PC-3 (cell line): ENCODE measurements around the gene XIRP1. TPM values are rescaled to one million over a fixed set of nuclear protein-coding genes. Genes with fewer than 3 reads are reported as not detected.

Source experiments
- ATAC-seq: fragments of 200-7000 bp; cut with Tn5 transposase; 2 replicates; pipeline ENCODE4 v1.9.1; 2020; ENCODE audit warnings: mild to moderate bottlenecking, moderate library complexity
- BruUV-seq: library from RNA; stranded (reverse); fragments of 400-500 nt; replicated peaks from 2 replicates; lab custom pipeline; 2021; lab: Mats Ljungman, UMichigan
- CTCF ChIA-PET: fragments of 300-600 bp; sonication (Branson Sonifier 250); formaldehyde crosslinking; loops from one replicate; lab custom pipeline; 2022; ENCODE audit warnings: antibody characterized with exemption; lab: Charles Lee
- POLR2A ChIA-PET: fragments of 300-600 bp; sonication (Branson Sonifier 250); formaldehyde crosslinking; loops from one replicate; lab custom pipeline; 2022; ENCODE audit warnings: antibody characterized with exemption; ENCODE audit not compliant: unreplicated experiment; lab: Charles Lee
- DNase-seq: peaks from one replicate; pipeline ENCODE4 v3.0.0-alpha.2; 2015
- H2AFZ ChIP-seq: fragments of 300-600 bp; sonication (generic); 2 replicates; pipeline ENCODE4 v1.6.0; 2016; ENCODE audit warnings: antibody characterized with exemption, low read length
- H3F3A ChIP-seq: fragments of 300-600 bp; sonication (generic); one replicate; pipeline ENCODE4 v1.6.0; 2017; ENCODE audit warnings: antibody characterized with exemption, low read length, control low read depth, mild to moderate bottlenecking; ENCODE audit not compliant: unreplicated experiment
- H3K27ac ChIP-seq: fragments of 300-600 bp; sonication (generic); 2 replicates; pipeline ENCODE4 v1.5.1; 2016; ENCODE audit warnings: mild to moderate bottlenecking, low read length
- H3K27me3 ChIP-seq: fragments of 300-600 bp; sonication (generic); 2 replicates; pipeline ENCODE4 v1.6.1; 2016; ENCODE audit warnings: low read length, mixed read lengths
- H3K36me3 ChIP-seq: fragments of 300-600 bp; sonication (generic); 2 replicates; pipeline ENCODE4 v1.6.1; 2016; ENCODE audit warnings: low read depth, mixed run types, low read length, mixed read lengths
- H3K4me1 ChIP-seq: fragments of 300-600 bp; sonication (generic); 2 replicates; pipeline ENCODE4 v1.5.1; 2016; ENCODE audit warnings: low read length; ENCODE audit not compliant: insufficient read depth
- H3K4me2 ChIP-seq: fragments of 300-600 bp; sonication (generic); 2 replicates; pipeline ENCODE4 v1.6.0; 2016; ENCODE audit warnings: low read length
- H3K4me3 ChIP-seq: fragments of 300-600 bp; sonication (generic); 2 replicates; pipeline ENCODE4 v1.5.1; 2016; ENCODE audit warnings: mild to moderate bottlenecking, low read length, mixed read lengths
- H3K79me2 ChIP-seq: fragments of 300-600 bp; sonication (generic); 2 replicates; pipeline ENCODE4 v1.6.1; 2017; ENCODE audit warnings: low read length, mixed read lengths
- H3K9ac ChIP-seq: fragments of 300-600 bp; sonication (generic); 2 replicates; pipeline ENCODE4 v1.6.0; 2016; ENCODE audit warnings: mild to moderate bottlenecking, low read length
- H3K9me2 ChIP-seq: fragments of 300-600 bp; sonication (generic); replicated peaks from 2 replicates; pipeline ENCODE4 v1.6.1; 2016; ENCODE audit warnings: mixed run types, low read length, mixed read lengths
- H3K9me3 ChIP-seq: fragments of 300-600 bp; sonication (generic); 2 replicates; pipeline ENCODE4 v1.6.1; 2016; ENCODE audit warnings: low read length, mixed read lengths
- H4K20me1 ChIP-seq: fragments of 300-600 bp; sonication (generic); 2 replicates; pipeline ENCODE4 v1.6.1; 2016; ENCODE audit warnings: low read length, mixed read lengths
- CTCF ChIP-seq: fragments of 300-600 bp; sonication (generic); conservative IDR thresholded peaks from 2 replicates; pipeline ENCODE4 v1.5.1; 2017; ENCODE audit warnings: antibody characterized with exemption, low read depth, mild to moderate bottlenecking, low read length
- EZH2 ChIP-seq: fragments of 300-600 bp; sonication (generic); IDR thresholded peaks from one replicate; pipeline ENCODE4 v1.6.1; 2017; ENCODE audit warnings: antibody characterized with exemption, mild to moderate bottlenecking, low read length; ENCODE audit not compliant: unreplicated experiment
- EZH2phosphoT487 ChIP-seq: fragments of 300-600 bp; sonication (generic); IDR thresholded peaks from 2 replicates; pipeline ENCODE4 v1.6.1; 2018; ENCODE audit warnings: mild to moderate bottlenecking, antibody characterized with exemption, low read length, borderline replicate concordance
- intact Hi-C: fragments of 100-400 bp; cut with micrococcal nuclease; formaldehyde crosslinking; loops from 2 replicates; pipeline ENCODE4 v1.9.0; 2023
- total RNA-seq: library from RNA; depleted of rRNA; stranded (reverse); fragments of >200 nt; gene quantifications from 2 replicates; pipeline ENCODE4 v1.2.3, GENCODE V29; 2014

Gene XIRP1
- total RNA-seq, 1 experiment from 2014 or later, result not detected

DNA sequence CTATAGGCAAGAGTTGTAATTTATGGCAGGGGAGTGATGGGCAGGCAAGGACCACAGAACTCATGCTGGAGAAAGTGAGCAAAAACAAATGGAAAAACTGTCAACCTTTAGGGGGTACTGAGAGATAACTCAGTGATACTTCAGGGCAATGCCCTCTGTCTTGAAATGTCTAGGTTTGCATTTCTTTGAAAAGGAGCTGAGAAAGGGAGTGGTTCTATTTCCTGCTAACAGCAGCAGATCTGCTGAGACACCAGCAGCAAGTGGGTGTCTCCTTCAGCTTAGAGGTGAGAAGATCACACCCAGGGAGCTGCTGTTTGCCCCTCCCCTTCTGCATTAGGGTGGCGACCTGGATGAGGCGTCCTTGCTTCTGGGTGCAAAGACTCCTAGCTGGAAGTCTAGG lies 42.3 kb upstream of the XIRP1 start:
- no TSS peak for BruUV-seq
- ChIA-PET POLR2A (no interaction called here), CTCF (interaction anchor here (0.6 kb wide), 1 partner anchor 175 kb away, joined by 3 read pairs; no protein-coding TSS in a partner anchor)
- Histone ChIP-seq H3K27me3 (peaks cover 89% of the 10 kb centered on the region), H3K79me2 (no peaks in the 10 kb centered on the region), H3K4me2 (no peak overlapping the region), H3K27ac (no peak overlapping the region), H3K4me3 (no peak overlapping the region), H3K9me2 (no peaks in the 10 kb centered on the region), H3K9me3 (no peaks in the 10 kb centered on the region), H3K4me1 (no peaks in the 10 kb centered on the region), H3F3A (no peaks in the 10 kb centered on the region), H3K9ac (no peak overlapping the region), H4K20me1 (no peaks in the 10 kb centered on the region), H3K36me3 (no peaks in the 10 kb centered on the region), H2AFZ (no peak overlapping the region)
- DNase-seq, result no peak
- no peak for ATAC-seq
- intact Hi-C loops, result no loop called here
- TF ChIP-seq EZH2phosphoT487 (no peak), EZH2 (no peak), CTCF (no peak)

GRCh38 chr3:39232859-39233258 lies 40.5 kb upstream of the XIRP1 start:
- Histone ChIP-seq H3K9ac (no peak overlapping the region), H3K27me3 (peaks cover 76% of the 10 kb centered on the region), H3K79me2 (no peaks in the 10 kb centered on the region), H3K36me3 (no peaks in the 10 kb centered on the region), H3K4me2 (no peak overlapping the region), H3F3A (no peaks in the 10 kb centered on the region), H3K27ac (no peak overlapping the region), H3K9me2 (no peaks in the 10 kb centered on the region), H2AFZ (no peak overlapping the region), H4K20me1 (no peaks in the 10 kb centered on the region), H3K9me3 (no peaks in the 10 kb centered on the region), H3K4me3 (no peak overlapping the region), H3K4me1 (no peaks in the 10 kb centered on the region)
- TF ChIP-seq EZH2phosphoT487 (no peak), EZH2 (no peak), CTCF (no peak)
- intact Hi-C loops, result no loop called here
- DNase-seq (no peak), ATAC-seq (no peak)
- ChIA-PET POLR2A (no interaction called here), CTCF (no interaction called here)
- BruUV-seq, result no TSS peak

DNA sequence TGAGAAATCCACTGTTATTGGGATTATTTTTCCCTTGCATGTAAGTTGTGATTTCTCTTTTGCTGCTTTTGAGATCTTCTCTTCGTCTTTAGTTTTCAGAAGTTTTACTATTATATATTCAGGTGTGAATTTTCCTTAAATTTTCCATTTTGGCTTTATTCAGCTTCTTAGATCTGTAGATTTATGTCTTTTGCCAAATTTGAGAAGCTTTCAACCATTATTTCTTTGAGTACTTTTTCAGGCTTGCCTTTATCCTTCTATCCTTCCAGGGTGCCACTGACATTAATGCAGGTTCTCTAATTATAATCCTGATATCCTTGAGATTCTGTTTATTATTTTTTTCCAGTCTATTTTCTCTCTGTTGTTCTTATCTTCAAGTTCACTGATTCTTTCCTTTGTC lies 38.1 kb upstream of the XIRP1 start:
- BruUV-seq, result no TSS peak
- TF ChIP-seq EZH2, result no peak
- TF ChIP-seq EZH2phosphoT487, result no peak
- TF ChIP-seq CTCF, result no peak
- H3K9me3 ChIP-seq, result no peaks in the 10 kb centered on the region
- peaks cover 58% of the 10 kb centered on the region for H3K27me3 ChIP-seq
- no peak overlapping the region for H3K4me2 ChIP-seq
- no peaks in the 10 kb centered on the region for H3K9me2 ChIP-seq
- ChIA-PET POLR2A (no interaction called here), CTCF (no interaction called here)
- ATAC-seq (no peak), DNase-seq (no peak)
- no peak overlapping the region for H3K27ac ChIP-seq
- no peaks in the 10 kb centered on the region for H3K79me2 ChIP-seq
- no peaks in the 10 kb centered on the region for H3K4me1 ChIP-seq
- no peaks in the 10 kb centered on the region for H4K20me1 ChIP-seq
- H3K4me3 ChIP-seq, result no peak overlapping the region
- H2AFZ ChIP-seq, result no peak overlapping the region
- intact Hi-C loops, result no loop called here
- H3F3A ChIP-seq, result no peaks in the 10 kb centered on the region
- H3K36me3 ChIP-seq, result no peaks in the 10 kb centered on the region
- no peak overlapping the region for H3K9ac ChIP-seq
